Measurements from ENCODE around the gene CCR5.
A peak's percentile ranks its signal among the peaks of the same experiment; 100 is the strongest.
"Not testable (repeated sequence)": the region's sequence is repeated elsewhere in the genome, so short reads cannot be mapped to it uniquely, and the experiment has no call there.

Gene CCR5

DNA sequence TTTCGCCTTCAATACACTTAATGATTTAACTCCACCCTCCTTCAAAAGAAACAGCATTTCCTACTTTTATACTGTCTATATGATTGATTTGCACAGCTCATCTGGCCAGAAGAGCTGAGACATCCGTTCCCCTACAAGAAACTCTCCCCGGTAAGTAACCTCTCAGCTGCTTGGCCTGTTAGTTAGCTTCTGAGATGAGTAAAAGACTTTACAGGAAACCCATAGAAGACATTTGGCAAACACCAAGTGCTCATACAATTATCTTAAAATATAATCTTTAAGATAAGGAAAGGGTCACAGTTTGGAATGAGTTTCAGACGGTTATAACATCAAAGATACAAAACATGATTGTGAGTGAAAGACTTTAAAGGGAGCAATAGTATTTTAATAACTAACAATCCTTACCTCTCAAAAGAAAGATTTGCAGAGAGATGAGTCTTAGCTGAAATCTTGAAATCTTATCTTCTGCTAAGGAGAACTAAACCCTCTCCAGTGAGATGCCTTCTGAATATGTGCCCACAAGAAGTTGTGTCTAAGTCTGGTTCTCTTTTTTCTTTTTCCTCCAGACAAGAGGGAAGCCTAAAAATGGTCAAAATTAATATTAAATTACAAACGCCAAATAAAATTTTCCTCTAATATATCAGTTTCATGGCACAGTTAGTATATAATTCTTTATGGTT is at the start of gene CCR5:
CCR5 (plus strand) TSS at position 108 of the 680 bp plus-strand sequence. CDS start 1,957 bp downstream, outside the sequence.
- DNase-seq (ENCODE audit: low read depth), result no peak

DNA sequence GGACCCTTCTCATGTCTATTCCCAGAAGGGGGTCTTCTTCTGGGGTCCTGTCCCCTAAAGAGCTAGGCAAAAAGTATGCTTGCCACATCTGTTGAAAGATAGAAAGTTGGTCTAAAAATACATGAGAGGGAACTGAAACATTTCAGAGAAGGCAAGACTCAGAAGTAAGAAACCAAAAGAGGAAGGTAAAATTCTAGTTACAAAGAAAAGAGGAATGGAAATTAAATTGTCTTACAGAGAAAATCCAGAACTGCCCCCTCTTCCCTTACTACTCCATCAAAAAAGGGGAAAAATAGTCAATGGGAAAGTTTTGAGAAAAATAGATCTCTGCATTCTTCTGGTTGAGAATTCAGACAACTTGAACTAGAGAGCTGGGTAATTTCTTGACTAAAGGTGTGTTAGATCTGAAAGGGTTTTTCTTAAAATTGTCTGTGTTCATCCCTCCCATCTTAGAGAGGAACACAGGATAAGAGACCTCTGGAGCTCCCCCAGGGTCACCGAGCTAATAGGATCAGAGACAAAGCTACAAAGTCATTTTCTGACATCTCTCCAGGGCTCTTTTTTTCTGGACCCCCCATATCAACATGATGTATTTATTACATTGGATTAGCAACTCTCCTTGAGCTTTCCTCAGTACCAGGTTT is 49.2 kb upstream of the CCR5 start:
- no peak for DNase-seq (ENCODE audit: low read depth)

GRCh38 chr3:46324036-46324435 is 46.7 kb upstream of the CCR5 start:
- DNase-seq (ENCODE audit: low read depth), result no peak

- DNase-seq (ENCODE audit: low read depth), result no peak
Measured at GRCh38 chr3:46325645-46326300, 45.0 kb upstream of the CCR5 start.

- DNase-seq (ENCODE audit: low read depth), result not testable (repeated sequence)
Measured at GRCh38 chr3:46330676-46331075, 40.1 kb upstream of the CCR5 start.

DNA sequence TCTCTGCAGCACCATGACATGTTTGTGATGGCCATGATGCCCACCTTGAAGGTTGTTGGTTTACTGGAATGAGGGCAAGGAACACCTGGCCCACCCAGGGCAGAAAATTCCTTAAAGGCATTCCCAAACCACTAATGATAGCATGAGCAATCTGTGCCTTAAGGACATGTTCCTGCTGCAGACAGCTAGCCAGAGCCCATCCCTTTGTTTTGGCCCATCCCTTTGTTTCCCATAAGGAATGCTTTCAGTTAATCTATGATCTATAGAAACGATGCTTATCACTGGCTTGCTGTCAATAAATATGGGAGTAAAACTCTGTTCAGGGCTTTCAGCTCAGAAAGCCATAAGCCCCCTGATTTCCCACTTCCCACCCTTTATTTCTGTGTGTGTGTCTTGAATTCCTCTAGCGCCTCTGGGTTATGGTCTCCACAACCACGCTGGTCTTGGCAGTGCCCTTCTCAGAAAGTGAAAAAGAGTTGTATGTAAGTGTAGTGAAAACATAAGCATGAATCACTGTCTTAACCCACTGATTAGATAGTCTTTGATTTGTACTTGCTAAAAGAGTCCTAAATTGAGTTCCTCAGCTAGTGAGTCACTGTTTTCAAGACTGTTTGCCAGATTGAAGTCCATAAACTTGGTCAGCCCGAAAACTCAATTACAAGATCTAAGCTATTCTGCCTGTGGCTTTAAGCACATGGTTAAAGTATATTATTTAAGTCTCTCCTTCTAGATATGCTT is 35.8 kb upstream of the CCR5 start:
- peak; percentile 4 for DNase-seq (ENCODE audit: low read depth)

DNA sequence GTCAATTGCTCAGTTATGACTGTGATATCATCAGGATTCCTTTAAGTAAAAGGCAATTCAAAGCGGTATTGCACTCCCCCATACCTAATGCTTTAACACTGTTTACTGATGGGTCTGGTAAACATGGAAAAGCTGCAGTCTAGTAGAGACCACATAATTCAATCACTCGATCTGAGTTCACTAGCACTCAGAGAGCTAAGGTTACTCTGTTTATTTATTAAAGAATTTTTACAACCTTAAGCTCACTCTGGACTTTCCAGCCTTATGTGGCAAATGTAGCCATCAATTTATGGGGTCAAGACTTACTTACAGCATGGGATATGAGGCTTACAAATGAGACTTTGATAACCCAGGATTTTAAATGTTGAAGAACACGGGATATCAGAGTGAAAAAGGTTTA is 35.2 kb upstream of the CCR5 start:
- no peak for DNase-seq (ENCODE audit: low read depth)

- no peak for DNase-seq (ENCODE audit: low read depth)
Measured at GRCh38 chr3:46337911-46338310, 32.8 kb upstream of the CCR5 start.

DNA sequence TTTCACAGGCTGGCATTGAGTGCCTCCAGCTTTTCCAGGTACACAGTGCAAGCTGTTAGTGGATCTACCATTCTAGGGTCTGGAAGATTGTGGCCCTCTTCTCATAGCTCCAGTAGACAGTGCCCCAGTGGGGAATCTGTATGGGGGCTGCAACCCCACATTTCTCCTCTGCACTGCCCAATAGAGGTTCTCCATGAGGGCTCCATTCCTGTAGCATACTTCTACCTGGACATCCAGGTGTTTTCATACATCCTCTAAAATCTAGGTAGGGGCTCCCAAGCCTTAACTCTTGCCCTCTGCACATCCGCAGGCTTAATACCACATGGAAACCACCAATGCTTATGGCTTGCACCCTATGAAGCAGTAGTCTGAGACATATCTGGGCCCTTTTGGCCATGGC is 31.9 kb upstream of the CCR5 start:
- no peak for DNase-seq (ENCODE audit: low read depth)

- DNase-seq (ENCODE audit: low read depth), result no peak
Measured at GRCh38 chr3:46344476-46344875, 26.3 kb upstream of the CCR5 start.

- DNase-seq (ENCODE audit: low read depth), result no peak
Measured at GRCh38 chr3:46348823-46349482, 21.8 kb upstream of the CCR5 start.

GRCh38 chr3:46349484-46350261 is 21.1 kb upstream of the CCR5 start:
- DNase-seq (ENCODE audit: low read depth), result no peak

- DNase-seq (ENCODE audit: low read depth), result no peak
Measured at GRCh38 chr3:46350262-46350565, 20.5 kb upstream of the CCR5 start.

- DNase-seq (ENCODE audit: low read depth), result no peak
Measured at GRCh38 chr3:46351646-46352045, 19.1 kb upstream of the CCR5 start.

DNA sequence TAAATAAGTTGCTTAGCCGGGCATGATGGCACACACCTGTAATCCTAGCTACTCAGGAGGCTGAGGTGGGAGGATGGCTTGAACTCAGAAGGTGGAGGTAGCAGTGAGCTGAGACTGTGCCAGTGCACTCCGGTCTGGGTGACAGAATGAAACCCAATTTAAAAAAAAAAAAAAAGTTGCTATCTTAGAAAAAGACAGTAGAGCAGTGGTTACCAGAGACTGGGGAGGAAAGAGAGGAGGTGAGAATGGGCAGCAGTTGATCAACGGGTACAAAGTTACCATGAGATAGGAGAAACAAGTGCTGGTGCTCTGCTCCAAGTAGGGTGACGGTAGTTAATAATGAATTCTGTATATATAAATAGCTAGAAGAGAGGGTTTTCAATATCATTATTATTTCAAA is 17.7 kb upstream of the CCR5 start:
- DNase-seq (ENCODE audit: low read depth), result no peak

- DNase-seq (ENCODE audit: low read depth), result no peak
Measured at GRCh38 chr3:46353647-46354410, 16.9 kb upstream of the CCR5 start, which contains the start of gene CCR2. CCR2 (plus strand) TSS chr3:46354111; CDS start chr3:46357528, 3,417 bp downstream.

GRCh38 chr3:46354478-46354877 is 16.3 kb upstream of the CCR5 start:
- no peak for DNase-seq (ENCODE audit: low read depth)

DNA sequence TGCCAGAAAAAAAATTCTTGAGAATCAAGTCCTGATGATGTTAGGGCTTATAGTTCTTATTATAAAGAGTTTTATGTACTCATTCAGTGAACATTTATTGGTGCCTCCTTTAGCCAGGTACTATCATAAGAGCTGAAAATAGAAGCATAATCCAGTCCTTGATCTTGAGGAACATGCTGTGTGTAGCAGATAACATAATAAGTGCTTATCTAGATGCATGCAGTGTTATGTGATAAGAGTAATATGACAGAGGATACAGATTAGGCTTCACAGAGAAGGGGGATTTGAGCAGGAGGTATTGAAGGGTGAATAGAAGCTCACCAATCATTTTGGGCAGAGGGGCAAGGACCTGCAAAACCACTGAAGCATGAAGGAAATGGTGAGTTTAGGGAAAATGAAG is 15.8 kb upstream of the CCR5 start:
- no peak for DNase-seq (ENCODE audit: low read depth)

GRCh38 chr3:46356276-46356675 is 14.5 kb upstream of the CCR5 start:
- no peak for DNase-seq (ENCODE audit: low read depth)

DNA sequence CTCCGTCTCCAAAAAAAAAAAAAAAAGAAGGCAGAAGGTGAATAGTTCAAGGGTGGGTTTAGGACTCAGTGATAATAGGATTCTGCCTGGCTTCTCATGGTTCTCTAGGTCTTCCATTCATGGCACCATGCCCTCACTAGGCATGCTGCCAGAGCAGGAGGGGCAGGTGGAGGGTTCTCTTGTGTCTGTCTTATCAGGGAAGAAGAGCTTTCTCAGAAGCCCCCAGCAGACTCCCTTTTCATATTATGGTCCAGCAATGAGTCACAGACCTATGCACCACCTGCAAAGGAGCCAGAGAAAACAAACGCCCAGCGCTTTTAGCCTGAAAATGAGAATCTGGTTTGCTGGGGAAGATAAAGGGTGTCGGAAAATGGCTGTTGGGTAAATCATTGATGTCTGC is 13.8 kb upstream of the CCR5 start:
- no peak for DNase-seq (ENCODE audit: low read depth)

GRCh38 chr3:46358466-46358865 is 12.3 kb upstream of the CCR5 start:
- DNase-seq (ENCODE audit: low read depth), result no peak

Measured in fibroblast of the conjunctiva (primary cell).